CD4-positive, alpha-beta T cell (primary cell): ENCODE results near the gene GSDME. TPM values are rescaled to one million over a fixed set of nuclear protein-coding genes. Genes with fewer than 3 reads are reported as not detected.
"Not testable (repeated sequence)": the region's sequence is repeated elsewhere in the genome, so short reads cannot be mapped to it uniquely, and the experiment has no call there.

ENCODE experiments used
- ATAC-seq: fragments of 200-7000 bp; cut with Tn5 transposase; one replicate; pipeline ENCODE4 v1.10.0; 2022; ENCODE audit warnings: mild to moderate bottlenecking; ENCODE audit not compliant: poor library complexity
- CTCF ChIA-PET: fragments of 350-600 bp; sonication (Branson Sonifier 250); formaldehyde crosslinking; loops from one replicate; lab custom pipeline; 2021; ENCODE audit warnings: antibody characterized with exemption, inconsistent platforms; lab: Charles Lee
- POLR2A ChIA-PET: fragments of 350-600 bp; sonication (Branson Sonifier 250); formaldehyde crosslinking; loops from one replicate; lab custom pipeline; 2021; ENCODE audit warnings: antibody characterized with exemption, inconsistent platforms; lab: Charles Lee
- DNase-seq, 14 experiments: peaks; one replicate each; pipeline ENCODE4 v3.0.0-alpha.2; 2013 to 2020; ENCODE audit warnings: mixed read lengths in 2 of 14
- H3K27ac ChIP-seq, 2 donors: one replicate each; pipeline versions ENCODE4 v1.5.1 to v1.7.0; 2013; ENCODE audit warnings: low read length in 2 of 2, low read depth in 1 of 2, mild to moderate bottlenecking in 1 of 2
- H3K27me3 ChIP-seq, 2 experiments: 1 replicate in 1 of 2; 2 replicates in 1 of 2; pipeline versions ENCODE4 v1.6.1 to v1.7.0; 2013; ENCODE audit warnings: low read length in 2 of 2, control low read depth in 1 of 2, mild to moderate bottlenecking in 1 of 2, moderate library complexity in 1 of 2; ENCODE audit not compliant: insufficient read depth in 2 of 2, control insufficient read depth in 1 of 2
- H3K36me3 ChIP-seq: one replicate; pipeline ENCODE4 v1.6.1; 2013; ENCODE audit warnings: low read length, control low read depth; ENCODE audit not compliant: insufficient read depth
- H3K4me1 ChIP-seq: one replicate; pipeline ENCODE4 v1.6.1; 2013; ENCODE audit warnings: low read length, control low read depth; ENCODE audit not compliant: insufficient read depth
- H3K4me3 ChIP-seq: one replicate; pipeline ENCODE4 v1.5.1; 2013; ENCODE audit warnings: mild to moderate bottlenecking, low read length, moderate library complexity
- H3K9me3 ChIP-seq, 2 experiments: 1 replicate in 1 of 2; 2 replicates in 1 of 2; pipeline versions ENCODE4 v1.6.1 to v1.7.0; 2013; ENCODE audit warnings: low read length in 2 of 2, mild to moderate bottlenecking in 2 of 2, control low read depth in 1 of 2, moderate library complexity in 1 of 2; ENCODE audit not compliant: control insufficient read depth in 1 of 2, insufficient read depth in 1 of 2
- H3K27ac Mint-ChIP-seq: one replicate; pipeline ENCODE4 v1.8.0; 2020; ENCODE audit warnings: mixed read lengths
- H3K27me3 Mint-ChIP-seq: one replicate; pipeline ENCODE4 v1.8.0; 2021; ENCODE audit warnings: mixed read lengths
- H3K36me3 Mint-ChIP-seq: one replicate; pipeline ENCODE4 v1.8.0; 2021; ENCODE audit warnings: low read depth, mixed read lengths
- H3K4me1 Mint-ChIP-seq: one replicate; pipeline ENCODE4 v1.8.0; 2021; ENCODE audit warnings: low read depth, mixed read lengths
- H3K4me3 Mint-ChIP-seq: one replicate; pipeline ENCODE4 v1.8.0; 2020; ENCODE audit warnings: mild to moderate bottlenecking, mixed read lengths
- H3K9me3 Mint-ChIP-seq: one replicate; pipeline ENCODE4 v1.8.0; 2020; ENCODE audit warnings: mixed read lengths
- CTCF ChIP-seq: fragments of 200-600 bp; IDR thresholded peaks from one replicate; pipeline ENCODE4 v1.8.0; 2022; ENCODE audit warnings: antibody characterized with exemption, mild to moderate bottlenecking
- intact Hi-C, 2 experiments: fragments of 100-400 bp; cut with DNase I in 1 of 2; cut with micrococcal nuclease in 1 of 2; formaldehyde crosslinking; loops; one replicate each; pipeline versions ENCODE4 v1.15.1 to v1.9.0; 2023 to 2025; cut with DNase I, micrococcal nuclease
- total RNA-seq, 174 experiments: library from RNA in 2 of 174; stranded (reverse) in 2 of 174; gene quantifications; one replicate each; pipeline ENCODE4 v1.2.3 and lab custom pipeline; 2021 to 2026

GSDME gene
- total RNA-seq, 2 experiments from 2014 or later: 0.19 TPM; not detected in 1

- Mint-ChIP-seq H3K4me1 (no peaks in the 10 kb centered on the region), H3K27ac (no peak overlapping the region), H3K27me3 (peaks cover 10% of the 10 kb centered on the region), H3K9me3 (peaks cover 12% of the 10 kb centered on the region), H3K36me3 (no peaks in the 10 kb centered on the region), H3K4me3 (no peak overlapping the region)
- ATAC-seq (no peak), DNase-seq (no peak)
- peaks cover 4% of the 10 kb centered on the region in 2 experiments for H3K9me3 ChIP-seq
- POLR2A ChIA-PET: no interaction called here
- intact Hi-C loops: no loop called here
- H3K4me3 ChIP-seq: no peak overlapping the region
- peaks cover 0 to 2% of the 10 kb centered on the region in 2 experiments for H3K27me3 ChIP-seq
- no peaks in the 10 kb centered on the region for H3K36me3 ChIP-seq
- CTCF ChIA-PET: no interaction called here
- no peak for TF ChIP-seq CTCF
- no peak overlapping the region for H3K27ac ChIP-seq
- no peaks in the 10 kb centered on the region for H3K4me1 ChIP-seq
These were observed 18.0 kb downstream of the GSDME start for GRCh38 chr7:24739306-24739705.

GRCh38 chr7:24738577-24738976 lies 18.7 kb downstream of the GSDME start:
- ChIA-PET POLR2A (no interaction called here), CTCF (no interaction called here)
- Mint-ChIP-seq H3K27ac (no peak overlapping the region), H3K4me1 (no peaks in the 10 kb centered on the region), H3K4me3 (no peak overlapping the region), H3K36me3 (no peaks in the 10 kb centered on the region), H3K9me3 (peaks cover 12% of the 10 kb centered on the region), H3K27me3 (peaks cover 10% of the 10 kb centered on the region)
- Histone ChIP-seq H3K4me1 (no peaks in the 10 kb centered on the region), H3K36me3 (no peaks in the 10 kb centered on the region), H3K9me3 (peaks cover 4% of the 10 kb centered on the region in 2 experiments), H3K27ac (no peak overlapping the region), H3K27me3 (peaks cover 0 to 2% of the 10 kb centered on the region in 2 experiments), H3K4me3 (no peak overlapping the region)
- ATAC-seq: no peak
- intact Hi-C loops: no loop called here
- TF ChIP-seq CTCF: no peak
- DNase-seq: no peak

GRCh38 chr7:24737281-24737680 lies 20.0 kb downstream of the GSDME start:
- H3K27ac Mint-ChIP-seq: no peak overlapping the region
- CTCF ChIA-PET: no interaction called here
- H3K27me3 Mint-ChIP-seq: peaks cover 12% of the 10 kb centered on the region
- no peaks in the 10 kb centered on the region for H3K36me3 Mint-ChIP-seq
- ATAC-seq (no peak), DNase-seq (no peak)
- peaks cover 12% of the 10 kb centered on the region for H3K9me3 Mint-ChIP-seq
- intact Hi-C loops: no loop called here
- no peaks in the 10 kb centered on the region for H3K4me1 ChIP-seq
- POLR2A ChIA-PET: no interaction called here
- no peak for TF ChIP-seq CTCF
- H3K4me3 Mint-ChIP-seq: no peak overlapping the region
- no peaks in the 10 kb centered on the region for H3K36me3 ChIP-seq
- H3K9me3 ChIP-seq: peaks cover 4% of the 10 kb centered on the region in 2 experiments
- H3K4me1 Mint-ChIP-seq: no peaks in the 10 kb centered on the region
- H3K27me3 ChIP-seq: peaks cover 2% of the 10 kb centered on the region in 2 experiments
- no peak overlapping the region for H3K27ac ChIP-seq
- H3K4me3 ChIP-seq: no peak overlapping the region

- H3K4me1 Mint-ChIP-seq, H3K9me3 ChIP-seq, H3K27ac Mint-ChIP-seq, H3K27me3 ChIP-seq, H3K4me3 Mint-ChIP-seq, H3K4me1 ChIP-seq, H3K36me3 Mint-ChIP-seq, CTCF ChIA-PET, POLR2A ChIA-PET, ATAC-seq, H3K4me3 ChIP-seq, intact Hi-C loops, DNase-seq, H3K27ac ChIP-seq, H3K36me3 ChIP-seq: not testable (repeated sequence)
- peaks cover 12% of the 10 kb centered on the region for H3K9me3 Mint-ChIP-seq
- H3K27me3 Mint-ChIP-seq: peaks cover 15% of the 10 kb centered on the region
These were observed 21.7 kb downstream of the GSDME start for GRCh38 chr7:24735594-24735993.
